GM12801 (cell line): ENCODE results near the gene RABL2A.

Source experiments
- TF ChIP-seq, protein P1 (sequence below): IDR thresholded peaks from one replicate; pipeline ENCODE4 v1.5.1; 2011; ENCODE audit warnings: control low read depth; ENCODE audit not compliant: insufficient read length; ENCODE audit errors: extremely low read depth

Gene RABL2A

GRCh38 chr2:113679457-113679856, 52.4 kb downstream of the RABL2A start:
- TF ChIP-seq, protein P1, sequence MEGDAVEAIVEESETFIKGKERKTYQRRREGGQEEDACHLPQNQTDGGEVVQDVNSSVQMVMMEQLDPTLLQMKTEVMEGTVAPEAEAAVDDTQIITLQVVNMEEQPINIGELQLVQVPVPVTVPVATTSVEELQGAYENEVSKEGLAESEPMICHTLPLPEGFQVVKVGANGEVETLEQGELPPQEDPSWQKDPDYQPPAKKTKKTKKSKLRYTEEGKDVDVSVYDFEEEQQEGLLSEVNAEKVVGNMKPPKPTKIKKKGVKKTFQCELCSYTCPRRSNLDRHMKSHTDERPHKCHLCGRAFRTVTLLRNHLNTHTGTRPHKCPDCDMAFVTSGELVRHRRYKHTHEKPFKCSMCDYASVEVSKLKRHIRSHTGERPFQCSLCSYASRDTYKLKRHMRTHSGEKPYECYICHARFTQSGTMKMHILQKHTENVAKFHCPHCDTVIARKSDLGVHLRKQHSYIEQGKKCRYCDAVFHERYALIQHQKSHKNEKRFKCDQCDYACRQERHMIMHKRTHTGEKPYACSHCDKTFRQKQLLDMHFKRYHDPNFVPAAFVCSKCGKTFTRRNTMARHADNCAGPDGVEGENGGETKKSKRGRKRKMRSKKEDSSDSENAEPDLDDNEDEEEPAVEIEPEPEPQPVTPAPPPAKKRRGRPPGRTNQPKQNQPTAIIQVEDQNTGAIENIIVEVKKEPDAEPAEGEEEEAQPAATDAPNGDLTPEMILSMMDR, result no peak

GRCh38 chr2:113685471-113685870, 58.4 kb downstream of the RABL2A start:
- TF ChIP-seq, protein P1, result no peak

DNA sequence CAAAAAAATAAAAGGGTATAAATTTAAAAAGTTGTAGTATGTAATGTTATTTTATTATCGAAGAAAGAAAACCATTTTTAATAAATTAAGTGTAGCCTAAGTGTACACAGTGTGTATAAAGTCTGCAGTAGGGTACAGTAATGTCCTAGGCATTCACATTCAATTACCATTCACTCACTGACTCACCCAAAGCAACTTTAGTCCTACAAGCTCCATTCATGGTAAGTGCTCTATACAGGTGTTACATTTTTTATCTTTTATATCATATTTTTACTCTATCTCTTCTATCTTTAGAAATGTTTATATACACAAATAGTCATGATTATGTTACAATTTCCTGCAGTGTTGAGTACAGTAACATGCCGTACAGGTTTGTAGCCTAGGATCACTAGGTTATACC, 59.5 kb downstream of the RABL2A start:
- TF ChIP-seq, protein P1, result no peak
